OCI-LY3 (cell line): ENCODE results near the gene TBCK.

Experiments used
- H2AFZ ChIP-seq: fragments of 200-600, 300-600 bp; shearing (Covaris generic); 2 replicates; pipeline ENCODE4 v1.6.0; 2014; ENCODE audit warnings: antibody characterized with exemption, low read depth, low read length
- H3K27ac ChIP-seq: fragments of 200-600, 300-600 bp; sonication (generic); 2 replicates; pipeline ENCODE4 v1.5.1; 2014; ENCODE audit warnings: mild to moderate bottlenecking, low read length, moderate library complexity, mixed read lengths
- H3K27me3 ChIP-seq: fragments of 200-600, 300-600 bp; sonication (generic); 2 replicates; pipeline ENCODE4 v1.6.1; 2014; ENCODE audit warnings: low read depth, low read length, mixed read lengths
- H3K36me3 ChIP-seq: fragments of 200-600, 300-600 bp; sonication (generic); replicated peaks from 2 replicates; pipeline ENCODE3; 2014; ENCODE audit warnings: low read depth, low read length, mixed read lengths
- H3K4me1 ChIP-seq: fragments of 300-600, 200-600 bp; sonication (generic); 2 replicates; pipeline ENCODE4 v1.6.1; 2014; ENCODE audit warnings: low read length, mixed read lengths
- H3K4me2 ChIP-seq: fragments of 200-600, 300-600 bp; sonication (generic); 2 replicates; pipeline ENCODE4 v1.6.1; 2014; ENCODE audit warnings: low read length, mixed read lengths
- H3K4me3 ChIP-seq: fragments of 300-600, 200-600 bp; sonication (generic); 2 replicates; pipeline ENCODE4 v1.5.1; 2014; ENCODE audit warnings: antibody characterized with exemption, mild to moderate bottlenecking, low read length, moderate library complexity
- H3K79me2 ChIP-seq: fragments of 300-600, 200-600 bp; shearing (Covaris generic); 2 replicates; pipeline ENCODE4 v1.6.1; 2014; ENCODE audit warnings: mild to moderate bottlenecking, low read length, mixed read lengths
- H3K9ac ChIP-seq: fragments of 300-600, 200-600 bp; shearing (Covaris generic); 2 replicates; pipeline ENCODE4 v1.6.0; 2014; ENCODE audit warnings: mild to moderate bottlenecking, low read length, moderate library complexity
- H3K9me3 ChIP-seq: fragments of 200-600, 300-600 bp; shearing (Covaris generic); 2 replicates; pipeline ENCODE4 v1.6.1; 2014; ENCODE audit warnings: low read length, mixed read lengths; ENCODE audit not compliant: insufficient read depth
- H4K20me1 ChIP-seq: fragments of 200-600, 300-600 bp; sonication (generic); 2 replicates; pipeline ENCODE4 v1.6.1; 2016; ENCODE audit warnings: low read length, mixed read lengths; ENCODE audit not compliant: insufficient read depth
- EZH2phosphoT487 ChIP-seq: fragments of 200-600 bp; shearing (Covaris generic); IDR thresholded peaks from 2 replicates; pipeline ENCODE4 v1.6.1; 2018; ENCODE audit warnings: antibody characterized with exemption, mixed run types, low read depth
- TF ChIP-seq, protein P1 (sequence below): fragments of 200-600, 300-600 bp; sonication (generic); IDR thresholded peaks from 2 replicates; pipeline ENCODE4 v1.5.1; 2014; ENCODE audit warnings: antibody characterized with exemption, low read length, low read depth

Gene TBCK

DNA sequence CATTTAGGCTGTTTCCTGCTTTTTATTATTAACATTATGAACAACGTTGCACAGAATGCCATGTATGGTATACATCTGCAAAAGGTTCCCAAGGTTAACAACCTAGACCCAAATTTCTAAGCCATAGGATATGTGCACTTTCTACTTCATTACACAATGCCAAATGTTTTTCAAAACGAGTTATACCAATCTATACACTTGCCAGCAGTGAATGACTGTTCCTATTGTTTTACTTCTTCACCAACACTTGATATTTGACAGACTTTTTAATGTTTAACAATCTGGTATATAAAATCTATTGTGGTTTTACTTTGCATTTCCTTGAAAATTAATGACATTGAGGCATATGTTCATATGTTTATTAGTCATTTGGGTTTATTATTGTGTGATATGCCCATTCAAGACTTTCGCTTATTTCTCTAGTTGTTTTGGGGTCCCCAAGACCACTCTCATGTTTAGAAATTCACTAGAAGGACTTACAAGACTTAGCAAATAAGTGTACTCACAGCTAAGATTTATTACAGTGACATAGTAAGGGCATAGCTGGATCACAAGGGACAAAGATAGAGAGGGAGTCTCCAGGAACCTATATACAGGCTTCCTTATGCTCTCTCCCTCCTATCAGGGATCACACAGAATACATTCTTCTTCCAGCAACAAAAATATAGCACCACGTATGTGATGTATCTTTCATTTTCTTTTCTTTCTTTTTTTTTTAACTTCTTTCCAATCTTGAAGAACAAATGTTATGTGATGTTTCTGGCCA, 62.5 kb downstream of the TBCK start:
- Histone ChIP-seq H3K36me3 (peaks cover 6% of the 10 kb centered on the region), H3K4me2 (no peak overlapping the region), H3K9me3 (no peaks in the 10 kb centered on the region), H3K27ac (no peak overlapping the region), H3K9ac (no peak overlapping the region), H3K79me2 (no peaks in the 10 kb centered on the region), H2AFZ (no peak overlapping the region), H4K20me1 (no peaks in the 10 kb centered on the region), H3K4me1 (no peaks in the 10 kb centered on the region), H3K4me3 (no peak overlapping the region), H3K27me3 (no peaks in the 10 kb centered on the region)
- TF ChIP-seq, protein P1, sequence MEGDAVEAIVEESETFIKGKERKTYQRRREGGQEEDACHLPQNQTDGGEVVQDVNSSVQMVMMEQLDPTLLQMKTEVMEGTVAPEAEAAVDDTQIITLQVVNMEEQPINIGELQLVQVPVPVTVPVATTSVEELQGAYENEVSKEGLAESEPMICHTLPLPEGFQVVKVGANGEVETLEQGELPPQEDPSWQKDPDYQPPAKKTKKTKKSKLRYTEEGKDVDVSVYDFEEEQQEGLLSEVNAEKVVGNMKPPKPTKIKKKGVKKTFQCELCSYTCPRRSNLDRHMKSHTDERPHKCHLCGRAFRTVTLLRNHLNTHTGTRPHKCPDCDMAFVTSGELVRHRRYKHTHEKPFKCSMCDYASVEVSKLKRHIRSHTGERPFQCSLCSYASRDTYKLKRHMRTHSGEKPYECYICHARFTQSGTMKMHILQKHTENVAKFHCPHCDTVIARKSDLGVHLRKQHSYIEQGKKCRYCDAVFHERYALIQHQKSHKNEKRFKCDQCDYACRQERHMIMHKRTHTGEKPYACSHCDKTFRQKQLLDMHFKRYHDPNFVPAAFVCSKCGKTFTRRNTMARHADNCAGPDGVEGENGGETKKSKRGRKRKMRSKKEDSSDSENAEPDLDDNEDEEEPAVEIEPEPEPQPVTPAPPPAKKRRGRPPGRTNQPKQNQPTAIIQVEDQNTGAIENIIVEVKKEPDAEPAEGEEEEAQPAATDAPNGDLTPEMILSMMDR = no peak

DNA sequence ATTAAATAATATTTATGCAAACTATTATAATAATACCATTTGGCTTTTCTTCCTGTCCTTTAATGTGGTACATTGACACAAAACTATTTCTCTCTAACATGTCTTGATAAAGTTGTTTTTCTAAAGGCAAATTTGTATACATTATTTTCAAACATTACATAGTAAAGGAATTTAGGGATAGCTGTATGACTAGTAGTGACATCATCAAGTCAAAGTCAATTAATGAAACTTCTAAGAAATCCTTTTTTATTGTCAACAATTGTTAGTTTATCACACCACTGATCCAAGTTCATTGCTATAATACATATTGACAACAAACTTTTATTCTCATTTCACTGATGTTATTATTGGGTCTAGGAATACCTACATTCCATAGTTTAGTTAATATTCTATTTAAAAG, 68.4 kb downstream of the TBCK start:
- Histone ChIP-seq H3K79me2 (no peaks in the 10 kb centered on the region), H3K36me3 (peaks cover 7% of the 10 kb centered on the region), H2AFZ (no peak overlapping the region), H3K4me1 (no peaks in the 10 kb centered on the region), H3K9ac (no peak overlapping the region), H3K9me3 (no peaks in the 10 kb centered on the region), H3K4me3 (no peak overlapping the region), H4K20me1 (no peaks in the 10 kb centered on the region), H3K27ac (no peak overlapping the region), H3K27me3 (no peaks in the 10 kb centered on the region), H3K4me2 (no peak overlapping the region)
- TF ChIP-seq, protein P1 = no peak
- TF ChIP-seq EZH2phosphoT487 = no peak

DNA sequence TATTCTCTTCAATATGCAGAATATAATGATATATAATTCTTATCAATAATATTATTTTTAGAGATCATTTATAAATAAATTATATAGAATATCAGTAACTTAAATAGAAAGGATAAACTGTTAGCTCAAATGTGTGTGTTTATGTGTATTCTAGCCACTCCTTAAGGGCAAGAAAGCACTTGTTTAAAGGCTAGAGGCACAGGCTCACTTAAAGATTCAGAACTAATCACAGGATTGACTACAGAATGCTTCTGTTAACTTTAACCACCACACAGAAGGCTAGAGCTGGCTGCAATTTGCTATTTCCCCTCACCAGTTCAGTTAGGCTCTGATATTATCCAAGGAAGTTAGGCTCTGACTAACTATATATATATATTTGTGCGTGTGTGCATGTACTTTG, 69.6 kb downstream of the TBCK start:
- H2AFZ ChIP-seq = no peak overlapping the region
- no peak for TF ChIP-seq EZH2phosphoT487
- TF ChIP-seq, protein P1 = no peak
- H3K4me2 ChIP-seq = no peak overlapping the region
- no peaks in the 10 kb centered on the region for H4K20me1 ChIP-seq
- H3K36me3 ChIP-seq = peaks cover 7% of the 10 kb centered on the region
- H3K27ac ChIP-seq = no peak overlapping the region
- no peaks in the 10 kb centered on the region for H3K9me3 ChIP-seq
- no peaks in the 10 kb centered on the region for H3K27me3 ChIP-seq
- no peak overlapping the region for H3K4me3 ChIP-seq
- H3K9ac ChIP-seq = no peak overlapping the region
- H3K4me1 ChIP-seq = no peaks in the 10 kb centered on the region
- no peaks in the 10 kb centered on the region for H3K79me2 ChIP-seq

DNA sequence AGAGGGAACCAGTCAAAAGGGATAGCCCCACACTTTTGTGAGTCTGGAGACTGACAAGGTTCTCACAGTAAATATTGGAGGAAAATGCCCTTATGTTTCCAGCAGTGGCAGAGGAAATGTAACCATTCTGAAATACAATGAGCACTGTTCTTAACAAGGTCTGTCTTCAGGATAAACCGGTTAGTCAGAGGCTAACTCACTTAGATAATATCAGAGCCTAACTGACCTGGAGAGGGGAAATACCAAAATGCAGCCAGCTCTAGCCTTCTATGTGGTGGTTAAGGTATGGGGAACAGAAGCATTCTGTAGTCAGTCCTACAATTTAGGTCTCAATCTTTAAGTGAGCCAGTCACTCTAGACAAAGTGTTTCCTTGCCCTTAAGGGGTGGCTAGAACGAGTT, 70.8 kb downstream of the TBCK start:
- Histone ChIP-seq H4K20me1 (no peaks in the 10 kb centered on the region), H3K27me3 (no peaks in the 10 kb centered on the region), H3K9ac (no peak overlapping the region), H3K36me3 (peaks cover 7% of the 10 kb centered on the region), H3K4me1 (no peaks in the 10 kb centered on the region), H3K79me2 (no peaks in the 10 kb centered on the region), H3K4me2 (no peak overlapping the region), H2AFZ (no peak overlapping the region), H3K4me3 (no peak overlapping the region), H3K9me3 (no peaks in the 10 kb centered on the region), H3K27ac (no peak overlapping the region)
- TF ChIP-seq EZH2phosphoT487 = no peak
- TF ChIP-seq, protein P1 = no peak
